ENCODE data around the gene CCM2.

The CCM2 gene

GRCh38 chr7:45036796-45037195, 36.8 kb downstream of the CCM2 start:
- DNase-seq: no peak

GRCh38 chr7:45037876-45038275, 37.9 kb downstream of the CCM2 start:
- no peak for DNase-seq

- DNase-seq: no peak
Measured at GRCh38 chr7:45039106-45039505, 39.1 kb downstream of the CCM2 start.

GRCh38 chr7:45044338-45044737, 44.3 kb downstream of the CCM2 start:
- peak; percentile 39 to 54 for DNase-seq

- DNase-seq: no peak
Measured at GRCh38 chr7:45048748-45049147, 48.7 kb downstream of the CCM2 start.

GRCh38 chr7:45050198-45050597, 50.2 kb downstream of the CCM2 start:
- no peak for DNase-seq

GRCh38 chr7:45052011-45052410, 52.0 kb downstream of the CCM2 start:
- no peak for DNase-seq

- no peak for DNase-seq
Measured at GRCh38 chr7:45053401-45053800, 53.4 kb downstream of the CCM2 start.

- no peak for DNase-seq
Measured at GRCh38 chr7:45053941-45054340, 53.9 kb downstream of the CCM2 start.

- no peak for DNase-seq
Measured at GRCh38 chr7:45054442-45054841, 54.4 kb downstream of the CCM2 start.

- DNase-seq: no peak
Measured at GRCh38 chr7:45055016-45055415, 55.0 kb downstream of the CCM2 start.

GRCh38 chr7:45055594-45056219, 55.7 kb downstream of the CCM2 start:
- no peak for DNase-seq

GRCh38 chr7:45057878-45058277, 57.9 kb downstream of the CCM2 start:
- peak in 1 of 2 donors; percentile 23 for DNase-seq

GRCh38 chr7:45060295-45060694, 60.3 kb downstream of the CCM2 start:
- DNase-seq: no peak

GRCh38 chr7:45061352-45061751, 61.4 kb downstream of the CCM2 start:
- DNase-seq: no peak

- peak; percentile 42 to 43 for DNase-seq
Measured at GRCh38 chr7:45061806-45062425, 61.9 kb downstream of the CCM2 start.

GRCh38 chr7:45064047-45064725, 64.2 kb downstream of the CCM2 start:
- DNase-seq: no peak

- no peak for DNase-seq
Measured at GRCh38 chr7:45065031-45065995, 65.3 kb downstream of the CCM2 start.

- no peak for DNase-seq
Measured at GRCh38 chr7:45066409-45066808, 66.4 kb downstream of the CCM2 start.

GRCh38 chr7:45067582-45067981, 67.6 kb downstream of the CCM2 start:
- DNase-seq: no peak

GRCh38 chr7:45068236-45069023, 68.4 kb downstream of the CCM2 start:
- DNase-seq: no peak
